IMR-90 (cell line): ENCODE results near the gene NUP58. TPM values are rescaled to one million over a fixed set of nuclear protein-coding genes. Genes with fewer than 3 reads are reported as not detected.

ENCODE experiments used
- ATAC-seq: fragments of 200-7000 bp; cut with Tn5 transposase; 2 replicates; pipeline ENCODE4 v1.9.1; 2020; ENCODE audit warnings: low read depth, mild to moderate bottlenecking, moderate library complexity
- BruUV-seq: library from RNA; stranded (reverse); fragments of 400-500 nt; replicated peaks from 2 replicates; lab custom pipeline; 2021; lab: Mats Ljungman, UMichigan
- CTCF ChIA-PET: fragments of 300-600 bp; formaldehyde crosslinking; extraction: SDS; loops from one replicate; lab custom pipeline; 2021; ENCODE audit warnings: antibody characterized with exemption; lab: Yijun Ruan, JAX
- POLR2A ChIA-PET: fragments of 300-600 bp; sonication (Branson Sonifier 250); formaldehyde crosslinking; loops from one replicate; lab custom pipeline; 2022; ENCODE audit warnings: antibody characterized with exemption; ENCODE audit not compliant: unreplicated experiment; lab: Charles Lee
- DNase-seq: peaks from one replicate; pipeline ENCODE4 v3.0.0; 2013
- H2AFZ ChIP-seq: replicated peaks from 2 replicates; pipeline ENCODE3; 2013; ENCODE audit warnings: low read length, mild to moderate bottlenecking; ENCODE audit not compliant: poor library complexity
- H2AK5ac ChIP-seq: 2 replicates; pipeline ENCODE4 v1.6.1; 2013; ENCODE audit warnings: low read depth, low read length, inconsistent platforms
- H2AK9ac ChIP-seq: replicated peaks from 2 replicates; pipeline ENCODE3; 2013; ENCODE audit warnings: mild to moderate bottlenecking, low read depth, low read length, moderate library complexity; ENCODE audit not compliant: poor library complexity
- H2BK120ac ChIP-seq: 2 replicates; pipeline ENCODE4 v1.6.1; 2013; ENCODE audit warnings: low read depth, low read length, inconsistent platforms
- H2BK15ac ChIP-seq: 3 replicates; pipeline ENCODE4 v1.6.1; 2013; ENCODE audit warnings: low read depth, low read length, inconsistent platforms
- H2BK20ac ChIP-seq: 2 replicates; pipeline ENCODE4 v1.6.1; 2013; ENCODE audit warnings: low read depth, mild to moderate bottlenecking, inconsistent platforms, low read length, moderate library complexity
- H2BK5ac ChIP-seq: 2 replicates; pipeline ENCODE4 v1.6.1; 2013; ENCODE audit warnings: mild to moderate bottlenecking, low read depth, low read length, inconsistent platforms; ENCODE audit not compliant: poor library complexity, severe bottlenecking
- H3K14ac ChIP-seq: replicated peaks from 2 replicates; pipeline ENCODE4 v1.6.1; 2013; ENCODE audit warnings: low read depth, low read length, inconsistent platforms
- H3K18ac ChIP-seq: 2 replicates; pipeline ENCODE4 v1.6.1; 2013; ENCODE audit warnings: low read depth, low read length, control low read depth
- H3K23ac ChIP-seq: 2 replicates; pipeline ENCODE4 v1.6.1; 2013; ENCODE audit warnings: low read depth, low read length, inconsistent platforms
- H3K27ac ChIP-seq: 2 replicates; pipeline ENCODE4 v1.5.1; 2013; ENCODE audit warnings: mild to moderate bottlenecking, control low read depth, low read length; ENCODE audit not compliant: insufficient read depth
- H3K27me3 ChIP-seq: 2 replicates; pipeline ENCODE4 v1.6.1; 2013; ENCODE audit warnings: low read length; ENCODE audit not compliant: control insufficient read depth, insufficient read depth
- H3K36me3 ChIP-seq: 2 replicates; pipeline ENCODE4 v1.6.1; 2013; ENCODE audit warnings: low read length, mixed read lengths; ENCODE audit not compliant: control insufficient read depth, insufficient read depth
- H3K4ac ChIP-seq: 2 replicates; pipeline ENCODE4 v1.6.1; 2013; ENCODE audit warnings: low read depth, low read length, inconsistent platforms
- H3K4me1 ChIP-seq: 2 replicates; pipeline ENCODE4 v1.6.1; 2013; ENCODE audit warnings: low read length, mixed read lengths; ENCODE audit not compliant: control insufficient read depth, insufficient read depth
- H3K4me2 ChIP-seq: 2 replicates; pipeline ENCODE4 v1.6.1; 2013; ENCODE audit warnings: low read depth, mild to moderate bottlenecking, control low read depth, low read length, moderate library complexity
- H3K4me3 ChIP-seq: 2 replicates; pipeline ENCODE4 v1.5.1; 2013; ENCODE audit warnings: low read depth, mild to moderate bottlenecking, control low read depth, low read length, moderate library complexity; ENCODE audit not compliant: insufficient read depth
- H3K56ac ChIP-seq: 2 replicates; pipeline ENCODE4 v1.6.1; 2013; ENCODE audit warnings: low read length, inconsistent platforms; ENCODE audit not compliant: insufficient read depth; ENCODE audit errors: extremely low read depth
- H3K79me1 ChIP-seq, 2 experiments: 2 replicates each; pipeline ENCODE4 v1.6.1; 2013; ENCODE audit warnings: low read length in 2 of 2, inconsistent platforms in 1 of 2, low read depth in 1 of 2
- H3K9ac ChIP-seq: 2 replicates; pipeline ENCODE4 v1.6.1; 2013; ENCODE audit warnings: low read depth, low read length, control low read depth
- H3K9me1 ChIP-seq: 2 replicates; pipeline ENCODE4 v1.6.1; 2013; ENCODE audit warnings: low read length, inconsistent platforms; ENCODE audit not compliant: insufficient read depth
- H3K9me3 ChIP-seq: 2 replicates; pipeline ENCODE4 v1.6.1; 2013; ENCODE audit warnings: low read length; ENCODE audit not compliant: control insufficient read depth, insufficient read depth
- H4K20me1 ChIP-seq: 2 replicates; pipeline ENCODE4 v1.6.1; 2013; ENCODE audit warnings: low read length, inconsistent platforms; ENCODE audit not compliant: insufficient read depth
- H4K5ac ChIP-seq: 2 replicates; pipeline ENCODE4 v1.6.1; 2013; ENCODE audit warnings: mild to moderate bottlenecking, low read depth, low read length, control low read depth
- H4K8ac ChIP-seq, 2 experiments: 2 replicates each; pipeline ENCODE4 v1.6.1; 2013; ENCODE audit warnings: low read depth in 2 of 2, low read length in 2 of 2, control low read depth in 1 of 2, inconsistent platforms in 1 of 2
- H4K91ac ChIP-seq: 2 replicates; pipeline ENCODE4 v1.6.1; 2013; ENCODE audit warnings: low read depth, low read length, inconsistent platforms; ENCODE audit not compliant: insufficient read depth
- BHLHE40 ChIP-seq: fragments of 150-350 bp; IDR thresholded peaks from 2 replicates; pipeline ENCODE4 v1.6.1; 2016; ENCODE audit warnings: mild to moderate bottlenecking, low read depth, low read length
- CEBPB ChIP-seq: IDR thresholded peaks from 2 replicates; pipeline ENCODE4 v1.6.1; 2012; ENCODE audit warnings: low read depth, low read length, improper control_type of control experiment
- CHD1 ChIP-seq: IDR thresholded peaks from 2 replicates; pipeline ENCODE4 v1.6.1; 2012; ENCODE audit warnings: low read depth, low read length, improper control_type of control experiment
- FOS ChIP-seq: fragments of 150-350 bp; IDR thresholded peaks from 2 replicates; pipeline ENCODE4 v1.6.1; 2016; ENCODE audit warnings: low read depth, low read length
- MAFK ChIP-seq: IDR thresholded peaks from 2 replicates; pipeline ENCODE4 v1.6.1; 2012; ENCODE audit warnings: low read depth, low read length, improper control_type of control experiment
- MAZ ChIP-seq: IDR thresholded peaks from 2 replicates; pipeline ENCODE4 v1.6.1; 2012; ENCODE audit warnings: low read depth, mild to moderate bottlenecking, low read length, improper control_type of control experiment, moderate library complexity, borderline replicate concordance
- MXI1 ChIP-seq: IDR thresholded peaks from 2 replicates; pipeline ENCODE4 v1.6.1; 2012; ENCODE audit warnings: low read depth, mild to moderate bottlenecking, low read length, moderate library complexity, borderline replicate concordance
- NFE2L2 ChIP-seq: fragments of 150-350 bp; IDR thresholded peaks from 2 replicates; pipeline ENCODE4 v1.6.1; 2016; ENCODE audit warnings: low read depth, mild to moderate bottlenecking, low read length
- POLR2A ChIP-seq: IDR thresholded peaks from 2 replicates; pipeline ENCODE4 v1.6.1; 2012; ENCODE audit warnings: mild to moderate bottlenecking, low read depth, low read length
- RAD21 ChIP-seq: IDR thresholded peaks from 2 replicates; pipeline ENCODE4 v1.6.1; 2012; ENCODE audit warnings: low read length, improper control_type of control experiment
- RCOR1 ChIP-seq: IDR thresholded peaks from 2 replicates; pipeline ENCODE4 v1.6.1; 2012; ENCODE audit warnings: mild to moderate bottlenecking, low read length, improper control_type of control experiment; ENCODE audit not compliant: insufficient replicate concordance
- RFX5 ChIP-seq: IDR thresholded peaks from 2 replicates; pipeline ENCODE4 v1.8.0; 2012; ENCODE audit warnings: low read depth, mild to moderate bottlenecking, low read length, moderate library complexity
- SMC3 ChIP-seq: fragments of 150-350 bp; IDR thresholded peaks from 2 replicates; pipeline ENCODE4 v1.6.1; 2016; ENCODE audit warnings: low read depth, mild to moderate bottlenecking, antibody characterized with exemption, low read length, moderate library complexity
- WGBS, 2 experiments: methylation state at CpG; one replicate each; pipeline versions ENCODE4 v1.1.5 to v1.1.7; 2013; ENCODE audit warnings: missing lambda C conversion rate in 2 of 2; ENCODE audit not compliant: insufficient read length in 1 of 2; ENCODE audit errors: extremely low coverage in 2 of 2; 5-methylcytosine and 5-hydroxymethylcytosine counted together
- dilution Hi-C: fragments of 300-500 bp; cut with HindIII; formaldehyde crosslinking; loops from one replicate; pipeline ENCODE4 v1.14.3; 2018; ENCODE audit warnings: low sequenced_read_pairs; ENCODE audit not compliant: unreplicated experiment
- in situ Hi-C: fragments of 300-500 bp; cut with MboI; formaldehyde crosslinking; loops from 3 replicates; pipeline ENCODE4 v1.14.3; 2019; ENCODE audit warnings: low sequenced_read_pairs, inconsistent platforms, mixed read lengths
- intact Hi-C: fragments of 100-400 bp; cut with micrococcal nuclease; formaldehyde crosslinking; loops from 2 replicates; pipeline ENCODE4 v1.10.0; 2022
- polyA plus RNA-seq, 3 experiments: library from polyadenylated mRNA; depleted of rRNA; stranded (reverse); fragments of >200 nt; gene quantifications; 2 replicates each; pipeline ENCODE4 v1.2.3, GENCODE V29; 2012; ENCODE audit warnings: low replicate concordance in 1 of 3
- total RNA-seq: library from RNA; depleted of rRNA; stranded (reverse); fragments of >200 nt; gene quantifications from 2 replicates; pipeline ENCODE4 v1.2.3, GENCODE V29; 2012
- TF ChIP-seq, protein P1 (sequence below): fragments of 150-350 bp; IDR thresholded peaks from 2 replicates; pipeline ENCODE4 v1.6.1; 2016; ENCODE audit warnings: low read depth, mild to moderate bottlenecking, low read length, moderate library complexity, borderline replicate concordance
- TF ChIP-seq, protein P2 (sequence below): conservative IDR thresholded peaks from 2 replicates; pipeline ENCODE4 v1.5.1; 2012; ENCODE audit warnings: mild to moderate bottlenecking, low read depth, low read length, improper control_type of control experiment
- TF ChIP-seq, protein P3 (sequence below): fragments of 150-350 bp; IDR thresholded peaks from 2 replicates; pipeline ENCODE4 v1.6.1; 2017; ENCODE audit warnings: mild to moderate bottlenecking, antibody characterized with exemption, low read length, low read depth

NUP58 gene
- total and polyA plus RNA-seq, 2 of the 4 experiments (the other 2 are of a cell fraction), result 29.7 to 50.7 TPM

DNA sequence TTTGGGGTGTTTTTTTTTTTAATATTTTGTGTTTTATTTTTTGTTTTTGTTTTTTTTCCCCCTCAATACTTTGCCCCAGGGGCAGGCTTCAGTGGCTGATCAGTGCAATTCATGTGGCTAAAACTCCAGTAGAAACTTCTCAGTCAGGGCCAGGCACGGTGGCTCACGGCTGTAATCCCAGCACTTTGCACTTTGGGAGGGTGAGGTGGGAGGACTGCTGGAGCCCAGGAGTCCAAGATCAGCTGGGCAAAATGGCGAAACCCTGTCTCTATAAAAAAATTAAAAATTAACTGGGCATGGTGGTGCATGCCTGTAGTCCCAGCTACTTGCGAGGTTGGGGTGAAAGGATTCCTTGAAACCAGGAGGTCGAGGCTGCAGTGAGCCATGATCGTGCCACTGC lies 53.0 kb downstream of the NUP58 start:
- H2BK120ac ChIP-seq, result no peak overlapping the region

More for the DNA sequence above, 53.0 kb downstream of the NUP58 start:
- Histone ChIP-seq H2BK5ac (no peak overlapping the region), H3K18ac (no peak overlapping the region), H2AK9ac (no peak overlapping the region), H4K91ac (no peak overlapping the region), H3K4me2 (no peak overlapping the region), H2BK20ac (no peak overlapping the region), H3K9ac (no peak overlapping the region), H4K5ac (no peak overlapping the region), H3K27ac (no peak overlapping the region), H3K14ac (no peak overlapping the region), H2BK15ac (no peak overlapping the region), H3K4me3 (no peak overlapping the region), H3K56ac (no peak overlapping the region), H3K27me3 (peaks cover 5% of the 10 kb centered on the region), H2AFZ (no peak overlapping the region), H4K20me1 (no peaks in the 10 kb centered on the region), H3K79me1 (no peaks in the 10 kb centered on the region), H3K4ac (no peak overlapping the region), H4K8ac (no peak overlapping the region), H3K4me1 (no peaks in the 10 kb centered on the region), H3K9me3 (no peaks in the 10 kb centered on the region), H3K36me3 (no peaks in the 10 kb centered on the region), H3K23ac (no peak overlapping the region), H2AK5ac (no peak overlapping the region), H3K9me1 (no peaks in the 10 kb centered on the region)
- dilution Hi-C loops (no loop called here), in situ Hi-C loops (no loop called here), intact Hi-C loops (no loop called here)
- no TSS peak for BruUV-seq
- ChIA-PET POLR2A (no interaction called here), CTCF (no interaction called here)
- TF ChIP-seq RAD21 (no peak), RCOR1 (no peak), POLR2A (no peak), MXI1 (no peak), CEBPB (no peak), MAZ (no peak), BHLHE40 (no peak), SMC3 (no peak), FOS (no peak), RFX5 (no peak), MAFK (no peak), NFE2L2 (no peak), CHD1 (no peak)
- TF ChIP-seq, protein P1, sequence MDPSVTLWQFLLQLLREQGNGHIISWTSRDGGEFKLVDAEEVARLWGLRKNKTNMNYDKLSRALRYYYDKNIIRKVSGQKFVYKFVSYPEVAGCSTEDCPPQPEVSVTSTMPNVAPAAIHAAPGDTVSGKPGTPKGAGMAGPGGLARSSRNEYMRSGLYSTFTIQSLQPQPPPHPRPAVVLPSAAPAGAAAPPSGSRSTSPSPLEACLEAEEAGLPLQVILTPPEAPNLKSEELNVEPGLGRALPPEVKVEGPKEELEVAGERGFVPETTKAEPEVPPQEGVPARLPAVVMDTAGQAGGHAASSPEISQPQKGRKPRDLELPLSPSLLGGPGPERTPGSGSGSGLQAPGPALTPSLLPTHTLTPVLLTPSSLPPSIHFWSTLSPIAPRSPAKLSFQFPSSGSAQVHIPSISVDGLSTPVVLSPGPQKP, result no peak
- TF ChIP-seq, protein P2, sequence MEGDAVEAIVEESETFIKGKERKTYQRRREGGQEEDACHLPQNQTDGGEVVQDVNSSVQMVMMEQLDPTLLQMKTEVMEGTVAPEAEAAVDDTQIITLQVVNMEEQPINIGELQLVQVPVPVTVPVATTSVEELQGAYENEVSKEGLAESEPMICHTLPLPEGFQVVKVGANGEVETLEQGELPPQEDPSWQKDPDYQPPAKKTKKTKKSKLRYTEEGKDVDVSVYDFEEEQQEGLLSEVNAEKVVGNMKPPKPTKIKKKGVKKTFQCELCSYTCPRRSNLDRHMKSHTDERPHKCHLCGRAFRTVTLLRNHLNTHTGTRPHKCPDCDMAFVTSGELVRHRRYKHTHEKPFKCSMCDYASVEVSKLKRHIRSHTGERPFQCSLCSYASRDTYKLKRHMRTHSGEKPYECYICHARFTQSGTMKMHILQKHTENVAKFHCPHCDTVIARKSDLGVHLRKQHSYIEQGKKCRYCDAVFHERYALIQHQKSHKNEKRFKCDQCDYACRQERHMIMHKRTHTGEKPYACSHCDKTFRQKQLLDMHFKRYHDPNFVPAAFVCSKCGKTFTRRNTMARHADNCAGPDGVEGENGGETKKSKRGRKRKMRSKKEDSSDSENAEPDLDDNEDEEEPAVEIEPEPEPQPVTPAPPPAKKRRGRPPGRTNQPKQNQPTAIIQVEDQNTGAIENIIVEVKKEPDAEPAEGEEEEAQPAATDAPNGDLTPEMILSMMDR, result no peak
- TF ChIP-seq, protein P3, sequence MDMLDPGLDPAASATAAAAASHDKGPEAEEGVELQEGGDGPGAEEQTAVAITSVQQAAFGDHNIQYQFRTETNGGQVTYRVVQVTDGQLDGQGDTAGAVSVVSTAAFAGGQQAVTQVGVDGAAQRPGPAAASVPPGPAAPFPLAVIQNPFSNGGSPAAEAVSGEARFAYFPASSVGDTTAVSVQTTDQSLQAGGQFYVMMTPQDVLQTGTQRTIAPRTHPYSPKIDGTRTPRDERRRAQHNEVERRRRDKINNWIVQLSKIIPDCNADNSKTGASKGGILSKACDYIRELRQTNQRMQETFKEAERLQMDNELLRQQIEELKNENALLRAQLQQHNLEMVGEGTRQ, result no peak
- no CpG with 5 or more reads among the region's 6 CpGs for WGBS, 2 experiments
- DNase-seq (no peak), ATAC-seq (no peak)
